HepG2 (cell line): ENCODE results near the gene DACT2. TPM values are rescaled to one million over a fixed set of nuclear protein-coding genes. Genes with fewer than 3 reads are reported as not detected.
A peak's percentile ranks its signal among the peaks of the same experiment; 100 is the strongest.

Experiments used
- ATAC-seq: fragments of 200-7000 bp; cut with Tn5 transposase; 3 replicates; pipeline ENCODE4 v1.9.1; 2020; ENCODE audit warnings: mild to moderate bottlenecking, moderate library complexity
- BruUV-seq: library from RNA; stranded (reverse); fragments of 400-500 nt; replicated peaks from 2 replicates; lab custom pipeline; 2021; lab: Mats Ljungman, UMichigan
- CTCF ChIA-PET: fragments of 300-600 bp; formaldehyde crosslinking; extraction: SDS; loops from one replicate; lab custom pipeline; 2021; ENCODE audit warnings: low total read pairs, inconsistent platforms, low intra/inter-chr PET ratio; lab: Yijun Ruan, JAX
- POLR2A ChIA-PET: fragments of 350-600 bp; sonication (Branson Sonifier 250); formaldehyde crosslinking; loops from one replicate; lab custom pipeline; 2020; ENCODE audit warnings: antibody characterized with exemption, inconsistent platforms; lab: Yijun Ruan, JAX
- DNase-seq: peaks from one replicate; pipeline ENCODE4 v3.0.0-alpha.2; 2015; ENCODE audit warnings: low spot score
- FAIRE-seq: peaks from 3 replicates; lab custom pipeline; 2011; peaks lifted over from hg19 to GRCh38; lab: Jason Lieb, UNC
- H2AFZ ChIP-seq: one replicate; pipeline ENCODE4 v1.6.1; 2011; ENCODE audit warnings: low read length, inconsistent platforms
- H3K27ac ChIP-seq: fragments of 300-600 bp; 3 replicates; pipeline ENCODE4 v1.8.0; 2011; ENCODE audit warnings: mixed run types, mild to moderate bottlenecking, mixed read lengths, low read length, inconsistent platforms; ENCODE audit not compliant: insufficient read depth; ENCODE audit errors: extremely low read length
- H3K27me3 ChIP-seq, 2 experiments: fragments of 200-600 bp in 1 of 2; 2 replicates in 1 of 2; 3 replicates in 1 of 2; pipeline versions ENCODE4 v1.6.0 to v1.8.0; 2011; ENCODE audit warnings: low read length in 2 of 2, mild to moderate bottlenecking in 2 of 2, moderate library complexity in 2 of 2, inconsistent platforms in 1 of 2; ENCODE audit not compliant: insufficient read depth in 2 of 2, control insufficient read depth in 1 of 2
- H3K36me3 ChIP-seq, 2 experiments: fragments of 200-600 bp in 1 of 2; replicated peaks in 1 of 2; 2 replicates in 1 of 2; 3 replicates in 1 of 2; pipeline versions ENCODE4 v1.5.1 to v1.8.0; 2011; ENCODE audit warnings: low read length in 2 of 2, inconsistent platforms in 1 of 2; ENCODE audit not compliant: insufficient read depth in 2 of 2, control insufficient read depth in 1 of 2
- H3K4me1 ChIP-seq: 2 replicates; pipeline ENCODE4 v1.5.1; 2012; ENCODE audit warnings: low read length, inconsistent platforms; ENCODE audit not compliant: insufficient read depth
- H3K4me2 ChIP-seq: 2 replicates; pipeline ENCODE4 v1.6.0; 2011; ENCODE audit warnings: low read depth, low read length, inconsistent platforms
- H3K4me3 ChIP-seq, 3 experiments: fragments of 200-600 bp in 1 of 3; sonication (generic), shearing (Covaris generic) in 1 of 3; replicated peaks in 1 of 3; 2 replicates each; pipeline ENCODE4 v1.5.1; 2011 to 2016; ENCODE audit warnings: low read length in 3 of 3, inconsistent platforms in 2 of 3, low read depth in 2 of 3, mild to moderate bottlenecking in 2 of 3, control low read depth in 1 of 3, mixed read lengths in 1 of 3; ENCODE audit not compliant: insufficient read depth in 1 of 3
- H3K79me2 ChIP-seq: one replicate; pipeline ENCODE4 v1.6.1; 2011; ENCODE audit warnings: low read length, inconsistent platforms; ENCODE audit not compliant: insufficient read depth
- H3K9ac ChIP-seq: 2 replicates; pipeline ENCODE4 v1.6.0; 2011; ENCODE audit warnings: mild to moderate bottlenecking, low read depth, low read length, inconsistent platforms; ENCODE audit not compliant: insufficient read depth
- H3K9me3 ChIP-seq: 2 replicates; pipeline ENCODE4 v1.5.1; 2012; ENCODE audit warnings: mild to moderate bottlenecking, low read length
- H4K20me1 ChIP-seq: 2 replicates; pipeline ENCODE4 v1.6.0; 2011; ENCODE audit warnings: inconsistent platforms, mild to moderate bottlenecking, low read length, moderate library complexity; ENCODE audit not compliant: insufficient read depth
- CTCF ChIP-seq: sonication (generic); formaldehyde crosslinking; IDR thresholded peaks from 2 replicates; pipeline ENCODE4 v1.5.0; 2020; ENCODE audit warnings: mild to moderate bottlenecking, missing genetic modification reagents, moderate library complexity
- RNF219 ChIP-seq: sonication (generic); formaldehyde crosslinking; IDR thresholded peaks from 2 replicates; pipeline ENCODE4 v1.5.0; 2020; ENCODE audit warnings: mild to moderate bottlenecking, missing genetic modification reagents
- SP4 ChIP-seq: sonication (generic); formaldehyde crosslinking; IDR thresholded peaks from 2 replicates; pipeline ENCODE4 v1.8.1; 2023; ENCODE audit warnings: mild to moderate bottlenecking, missing genetic modification reagents
- ZBTB1 ChIP-seq: sonication (generic); formaldehyde crosslinking; IDR thresholded peaks from 2 replicates; pipeline ENCODE4 v1.4.0; 2020; ENCODE audit warnings: missing genetic modification reagents, borderline replicate concordance
- ZNF740 ChIP-seq: sonication (generic); formaldehyde crosslinking; IDR thresholded peaks from 2 replicates; pipeline ENCODE4 v1.4.0; 2020; ENCODE audit warnings: missing genetic modification reagents
- WGBS: methylation state at CpG from one replicate; pipeline ENCODE4 v1.1.6; 2017; ENCODE audit warnings: low lambda C conversion rate; 5-methylcytosine and 5-hydroxymethylcytosine counted together
- in situ Hi-C: cut with HindIII; loops from 2 replicates; pipeline ENCODE4 v1.10.0; 2017; ENCODE audit warnings: low pct_unique_long_range_greater_than_20kb; ENCODE audit not compliant: extremely low pct_ligation_motif_present
- intact Hi-C: fragments of 100-400 bp; cut with micrococcal nuclease; formaldehyde crosslinking; loops from one replicate; pipeline ENCODE4 v1.10.0; 2022; ENCODE audit not compliant: unreplicated experiment
- polyA plus RNA-seq, 8 experiments: library from polyadenylated mRNA; depleted of rRNA in 3 of 8; stranded (reverse) in 7 of 8; unstranded in 1 of 8; fragments of >200 nt; fragmentation: Illumina TruSeq in 4 of 8; extraction: Trizol in 4 of 8; gene quantifications; 2 replicates each; pipeline versions ENCODE4 v1.2.1 to v1.2.3, GENCODE V29; 2011 to 2016; ENCODE audit warnings: low read depth in 4 of 8, missing spikeins in 1 of 8, mixed read lengths in 1 of 8; ENCODE audit not compliant: insufficient read depth in 1 of 8
- total RNA-seq, 5 experiments: library from RNA; depleted of rRNA; stranded (reverse); fragments of >200 nt; fragmentation: Illumina TruSeq; extraction: Trizol; gene quantifications; 2 replicates each; pipeline ENCODE4 v1.2.3, GENCODE V29; 2016; ENCODE audit warnings: low read depth in 1 of 5

The DACT2 gene
- total and polyA plus RNA-seq, 2 of the 13 experiments (the other 11 are each of a cell fraction or from before 2014, with no cell fraction given) = 0.15 TPM; not detected in 1

- POLR2A ChIA-PET = interaction anchor here (0.9 kb wide), 1 partner anchor 22 kb away, joined by 4 read pairs; no protein-coding TSS in a partner anchor
- Histone ChIP-seq H3K27me3 (no peaks in the 10 kb centered on the region), H3K4me3 (no peak overlapping the region), H3K79me2 (no peaks in the 10 kb centered on the region), H3K9ac (no peak overlapping the region), H3K4me1 (peaks cover 62% of the 10 kb centered on the region), H3K9me3 (no peaks in the 10 kb centered on the region), H3K27ac (no peak overlapping the region), H3K4me2 (no peak overlapping the region), H4K20me1 (no peaks in the 10 kb centered on the region), H2AFZ (no peak overlapping the region), H3K36me3 (no peaks in the 10 kb centered on the region)
- no TSS peak for BruUV-seq
- FAIRE-seq (no peak), DNase-seq (no peak), ATAC-seq (no peak)
- CTCF ChIA-PET = no interaction called here
- in situ Hi-C loops (no loop called here), intact Hi-C loops (no loop called here)
- no peak for TF ChIP-seq RNF219
- TF ChIP-seq CTCF = 0 out of 2 replicates have a peak, but pooled peaks have one; percentile 16
- no peak for TF ChIP-seq SP4
- TF ChIP-seq ZNF740 = no peak
- no peak for TF ChIP-seq ZBTB1 (CRISPR knock-in tag)
- WGBS = 76% methylated on average over 15 of the region's 21 CpGs
Measured at GRCh38 chr6:168279403-168279935, 40.1 kb downstream of the DACT2 start.
